Panc1 (cell line): ENCODE data around the gene SUDS3. TPM values are rescaled to one million over a fixed set of nuclear protein-coding genes. Genes with fewer than 3 reads are reported as not detected.

Source experiments
- ATAC-seq: fragments of 200-7000 bp; cut with Tn5 transposase; 2 replicates; pipeline ENCODE4 v1.9.1; 2020; ENCODE audit warnings: mild to moderate bottlenecking, moderate library complexity
- BruUV-seq: library from RNA; stranded (reverse); fragments of 400-500 nt; replicated peaks from 2 replicates; lab custom pipeline; 2021; lab: Mats Ljungman, UMichigan
- CTCF ChIA-PET: fragments of 300-600 bp; sonication (Branson Sonifier 250); formaldehyde crosslinking; loops from one replicate; lab custom pipeline; 2022; ENCODE audit warnings: antibody characterized with exemption; lab: Charles Lee
- POLR2A ChIA-PET: fragments of 300-600 bp; sonication (Branson Sonifier 250); formaldehyde crosslinking; loops from one replicate; lab custom pipeline; 2022; ENCODE audit warnings: antibody characterized with exemption; lab: Charles Lee
- DNase-seq: peaks from one replicate; pipeline ENCODE4 v3.0.0-alpha.2; 2010; ENCODE audit warnings: low read depth, low spot score
- H3K27ac ChIP-seq: 2 replicates; pipeline ENCODE4 v1.5.1; 2011; ENCODE audit warnings: mild to moderate bottlenecking, low read length, inconsistent platforms
- H3K27me3 ChIP-seq: fragments of 200-500 bp; sonication (Bioruptor generic); 2 replicates; pipeline ENCODE4 v1.6.0; 2014; ENCODE audit warnings: low read length, inconsistent platforms; ENCODE audit not compliant: control insufficient read depth, insufficient read depth
- H3K36me3 ChIP-seq: fragments of 200-500 bp; sonication (Bioruptor generic); 2 replicates; pipeline ENCODE4 v1.5.1; 2014; ENCODE audit warnings: inconsistent platforms, mild to moderate bottlenecking, low read length, moderate library complexity; ENCODE audit not compliant: control insufficient read depth, insufficient read depth
- H3K4me1 ChIP-seq: 2 replicates; pipeline ENCODE4 v1.5.1; 2011; ENCODE audit warnings: inconsistent platforms, mild to moderate bottlenecking, low read length, moderate library complexity; ENCODE audit not compliant: control insufficient read depth, insufficient read depth
- H3K4me3 ChIP-seq, 2 experiments: 2 replicates each; pipeline ENCODE4 v1.5.1; 2011 to 2012; ENCODE audit warnings: low read depth in 2 of 2, low read length in 2 of 2, mild to moderate bottlenecking in 2 of 2, inconsistent platforms in 1 of 2, moderate library complexity in 1 of 2
- H3K9me3 ChIP-seq: fragments of 200-500 bp; sonication (Bioruptor generic); 2 replicates; pipeline ENCODE4 v1.5.1; 2014; ENCODE audit warnings: low read depth, mild to moderate bottlenecking, inconsistent platforms, low read length, moderate library complexity; ENCODE audit not compliant: control insufficient read depth, insufficient read depth
- CTCF ChIP-seq: fragments of 450-650 bp; IDR thresholded peaks from 2 replicates; pipeline ENCODE4 v1.5.1; 2017; ENCODE audit warnings: mild to moderate bottlenecking
- POLR2AphosphoS5 ChIP-seq: IDR thresholded peaks from 2 replicates; pipeline ENCODE4 v1.6.1; 2012; ENCODE audit warnings: mild to moderate bottlenecking, low read depth, low read length, moderate library complexity
- REST ChIP-seq, 2 experiments: IDR thresholded peaks; 2 replicates each; pipeline ENCODE4 v1.6.1; 2011 to 2012; ENCODE audit warnings: low read depth in 2 of 2, control low read depth in 1 of 2, low read length in 1 of 2, mild to moderate bottlenecking in 1 of 2, moderate library complexity in 1 of 2; ENCODE audit not compliant: insufficient read depth in 1 of 2
- SIN3A ChIP-seq: IDR thresholded peaks from 2 replicates; pipeline ENCODE4 v1.6.1; 2012; ENCODE audit warnings: low read depth, mild to moderate bottlenecking, low read length, moderate library complexity, borderline replicate concordance; ENCODE audit not compliant: insufficient read depth
- TCF7L2 ChIP-seq: IDR thresholded peaks from 2 replicates; pipeline ENCODE4 v1.6.1; 2011; ENCODE audit warnings: mild to moderate bottlenecking, low read depth, low read length, inconsistent platforms
- in situ Hi-C: cut with HindIII; loops from 2 replicates; pipeline ENCODE4 v1.10.0; 2016; ENCODE audit warnings: low sequenced_read_pairs, low pct_unique_long_range_greater_than_20kb
- intact Hi-C: fragments of 100-400 bp; cut with micrococcal nuclease; formaldehyde crosslinking; loops from one replicate; pipeline ENCODE4 v1.10.0; 2022; ENCODE audit not compliant: unreplicated experiment
- total RNA-seq: library from RNA; stranded (reverse); gene quantifications from one replicate; pipeline ENCODE4 v1.2.1, GENCODE V29; 2021; ENCODE audit not compliant: unreplicated experiment

SUDS3 gene
- total RNA-seq, 1 experiment from 2014 or later: 37.4 TPM

GRCh38 chr12:118397708-118398440, 21.5 kb downstream of the SUDS3 start:
- TF ChIP-seq CTCF: no peak
- TF ChIP-seq POLR2AphosphoS5: no peak
- no peak for TF ChIP-seq TCF7L2
- TF ChIP-seq SIN3A: no peak
- no peak for TF ChIP-seq REST (IDR thresholded peaks at IDR 0.05; ENCODE audit: insufficient read depth in 1 of 2, low read depth in 2 of 2, low read length in 1 of 2)
- CTCF ChIA-PET: no interaction called here
- no peak for ATAC-seq
- POLR2A ChIA-PET: no interaction called here
- H3K4me3 ChIP-seq: no peak overlapping the region
- intact Hi-C loops (no loop called here), in situ Hi-C loops (no loop called here)
- H3K27me3 ChIP-seq: no peaks in the 10 kb centered on the region
- H3K36me3 ChIP-seq: peaks cover 7% of the 10 kb centered on the region
- H3K9me3 ChIP-seq: no peaks in the 10 kb centered on the region
- H3K27ac ChIP-seq: no peak overlapping the region
- no peaks in the 10 kb centered on the region for H3K4me1 ChIP-seq
- no TSS peak for BruUV-seq
- no peak for DNase-seq

GRCh38 chr12:118398524-118398923, 22.2 kb downstream of the SUDS3 start:
- TF ChIP-seq SIN3A (no peak), REST (IDR thresholded peaks at IDR 0.05; ENCODE audit: insufficient read depth in 1 of 2, low read depth in 2 of 2, low read length in 1 of 2) (no peak), CTCF (no peak), TCF7L2 (no peak), POLR2AphosphoS5 (no peak)
- no peaks in the 10 kb centered on the region for H3K9me3 ChIP-seq
- no peaks in the 10 kb centered on the region for H3K4me1 ChIP-seq
- intact Hi-C loops (no loop called here), in situ Hi-C loops (no loop called here)
- no peaks in the 10 kb centered on the region for H3K27me3 ChIP-seq
- no peak overlapping the region for H3K4me3 ChIP-seq
- ATAC-seq (no peak), DNase-seq (no peak)
- CTCF ChIA-PET: no interaction called here
- no peak overlapping the region for H3K27ac ChIP-seq
- H3K36me3 ChIP-seq: peaks cover 7% of the 10 kb centered on the region
- no TSS peak for BruUV-seq
- POLR2A ChIA-PET: no interaction called here
